HCT116 (cell line): Measurements from ENCODE around the gene ERC1. TPM values are rescaled to one million over a fixed set of nuclear protein-coding genes. Genes with fewer than 3 reads are reported as not detected.

Experiments used
- ATAC-seq: fragments of 200-7000 bp; cut with Tn5 transposase; 2 replicates; pipeline ENCODE4 v1.9.1; 2020; ENCODE audit warnings: mild to moderate bottlenecking, moderate library complexity
- BruUV-seq: library from RNA; stranded (reverse); fragments of 400-500 nt; replicated peaks from 2 replicates; lab custom pipeline; 2021; lab: Mats Ljungman, UMichigan
- CTCF ChIA-PET: fragments of 300-600 bp; sonication (Branson Sonifier 250); formaldehyde crosslinking; loops from one replicate; lab custom pipeline; 2021; ENCODE audit warnings: antibody characterized with exemption; lab: Charles Lee
- POLR2A ChIA-PET: fragments of 300-600, 350-600 bp; sonication (Branson Sonifier 250); formaldehyde crosslinking; loops from one replicate; lab custom pipeline; 2021; ENCODE audit warnings: antibody characterized with exemption; lab: Charles Lee
- RAD21 ChIA-PET, 2 experiments: fragments of 300-600 bp; sonication (Branson Sonifier 250); formaldehyde crosslinking; loops; one replicate each; lab custom pipeline; 2023; ENCODE audit warnings: low total read pairs in 2 of 2; ENCODE audit not compliant: uncharacterized antibody in 2 of 2, unreplicated experiment in 2 of 2, low non-redundant PET in 1 of 2; lab: Charles Lee
- DNase-seq: peaks from one replicate; pipeline ENCODE4 v3.0.0-alpha.2; 2010; ENCODE audit warnings: low read depth, low spot score
- H2AFZ ChIP-seq: fragments of 200-600 bp; shearing (Covaris generic), sonication (generic); 2 replicates; pipeline ENCODE4 v1.6.1; 2017; ENCODE audit warnings: low read depth, mixed run types, mixed read lengths, antibody characterized with exemption, low read length; ENCODE audit not compliant: poor library complexity, severe bottlenecking
- H3K27ac ChIP-seq: 2 replicates; pipeline ENCODE4 v1.5.1; 2012; ENCODE audit warnings: low read depth, low read length
- H3K27me3 ChIP-seq: fragments of 200-600 bp; sonication (generic); 2 replicates; pipeline ENCODE4 v1.6.1; 2016; ENCODE audit warnings: mixed run types, low read length, mixed read lengths; ENCODE audit not compliant: insufficient read depth
- H3K36me3 ChIP-seq, 2 experiments: fragments of 200-500 bp in 1 of 2; fragments of 200-600 bp in 1 of 2; sonication (Bioruptor generic) in 1 of 2; sonication (generic) in 1 of 2; 2 replicates each; pipeline versions ENCODE4 v1.5.1 to v1.6.1; 2014 to 2016; ENCODE audit warnings: low read length in 2 of 2, inconsistent platforms in 1 of 2, mixed read lengths in 1 of 2, mixed run types in 1 of 2; ENCODE audit not compliant: insufficient read depth in 2 of 2, control insufficient read depth in 1 of 2
- H3K4me1 ChIP-seq, 2 experiments: fragments of 200-600 bp in 1 of 2; sonication (generic) in 1 of 2; 2 replicates each; pipeline versions ENCODE4 v1.5.1 to v1.6.1; 2012 to 2017; ENCODE audit warnings: low read length in 2 of 2, inconsistent platforms in 1 of 2, mild to moderate bottlenecking in 1 of 2, mixed read lengths in 1 of 2, mixed run types in 1 of 2, moderate library complexity in 1 of 2; ENCODE audit not compliant: insufficient read depth in 2 of 2, control insufficient read depth in 1 of 2
- H3K4me2 ChIP-seq: fragments of 200-600 bp; sonication (generic); 2 replicates; pipeline ENCODE4 v1.6.1; 2017; ENCODE audit warnings: mixed run types, low read length, mixed read lengths
- H3K4me3 ChIP-seq, 2 experiments: fragments of 200-600 bp in 1 of 2; sonication (generic) in 1 of 2; replicated peaks in 1 of 2; 2 replicates each; pipeline ENCODE4 v1.5.1; 2011 to 2016; ENCODE audit warnings: low read length in 2 of 2, control low read depth in 1 of 2, low read depth in 1 of 2, mild to moderate bottlenecking in 1 of 2, mixed read lengths in 1 of 2, mixed run types in 1 of 2
- H3K79me2 ChIP-seq: fragments of 200-600 bp; sonication (generic); 2 replicates; pipeline ENCODE4 v1.6.1; 2017; ENCODE audit warnings: mild to moderate bottlenecking, mixed run types, low read length, moderate library complexity, mixed read lengths; ENCODE audit not compliant: insufficient read depth
- H3K9ac ChIP-seq: fragments of 200-600 bp; sonication (generic); 2 replicates; pipeline ENCODE4 v1.6.1; 2016; ENCODE audit warnings: low read length, mixed read lengths
- H3K9me2 ChIP-seq: fragments of 200-600 bp; sonication (generic), shearing (Covaris generic); 2 replicates; pipeline ENCODE4 v1.6.1; 2017; ENCODE audit warnings: mixed run types, mild to moderate bottlenecking, moderate library complexity; ENCODE audit not compliant: insufficient read depth
- H3K9me3 ChIP-seq, 2 experiments: fragments of 200-500 bp in 1 of 2; fragments of 200-600 bp in 1 of 2; sonication (Bioruptor generic) in 1 of 2; sonication (generic) in 1 of 2; 2 replicates each; pipeline ENCODE4 v1.6.1; 2014 to 2017; ENCODE audit warnings: low read length in 2 of 2, mixed read lengths in 2 of 2, inconsistent platforms in 1 of 2, low read depth in 1 of 2, mild to moderate bottlenecking in 1 of 2, mixed run types in 1 of 2, moderate library complexity in 1 of 2; ENCODE audit not compliant: control insufficient read depth in 1 of 2, insufficient read depth in 1 of 2
- H4K20me1 ChIP-seq: fragments of 200-600 bp; sonication (generic), shearing (Covaris generic); 2 replicates; pipeline ENCODE4 v1.6.1; 2017; ENCODE audit warnings: mixed run types, mild to moderate bottlenecking, moderate library complexity; ENCODE audit not compliant: insufficient read depth
- EGR1 ChIP-seq: IDR thresholded peaks from 2 replicates; pipeline ENCODE4 v1.6.1; 2012; ENCODE audit warnings: low read depth
- FOSL1 ChIP-seq: IDR thresholded peaks from 2 replicates; pipeline ENCODE4 v1.6.1; 2012; ENCODE audit warnings: low read depth
- POLR2A ChIP-seq: IDR thresholded peaks from 2 replicates; pipeline ENCODE4 v1.7.0; 2011; ENCODE audit warnings: borderline replicate concordance; ENCODE audit not compliant: insufficient read depth, insufficient read length; ENCODE audit errors: extremely low read depth
- POLR2AphosphoS5 ChIP-seq: IDR thresholded peaks from 2 replicates; pipeline ENCODE4 v1.6.1; 2011; ENCODE audit warnings: mild to moderate bottlenecking, low read depth, low read length, moderate library complexity
- RAD21 ChIP-seq: IDR thresholded peaks from 2 replicates; pipeline ENCODE4 v1.6.1; 2012; ENCODE audit warnings: low read depth, mild to moderate bottlenecking
- SIN3A ChIP-seq: IDR thresholded peaks from 2 replicates; pipeline ENCODE4 v1.6.1; 2012; ENCODE audit warnings: low read depth
- TCF7L2 ChIP-seq: IDR thresholded peaks from 2 replicates; pipeline ENCODE4 v1.7.0; 2011; ENCODE audit warnings: borderline replicate concordance, inconsistent platforms; ENCODE audit not compliant: insufficient read depth, insufficient read length; ENCODE audit errors: extremely low read depth
- YY1 ChIP-seq: IDR thresholded peaks from 2 replicates; pipeline ENCODE4 v1.6.1; 2011; ENCODE audit warnings: low read length, low read depth, moderate library complexity, mild to moderate bottlenecking; ENCODE audit not compliant: insufficient replicate concordance; ENCODE audit errors: extremely low read depth
- ZBTB33 ChIP-seq: IDR thresholded peaks from 2 replicates; pipeline ENCODE4 v1.6.1; 2011; ENCODE audit warnings: mild to moderate bottlenecking, low read length, moderate library complexity; ENCODE audit not compliant: insufficient replicate concordance; ENCODE audit errors: extremely low read depth
- intact Hi-C: fragments of 100-400 bp; cut with micrococcal nuclease; formaldehyde crosslinking; loops from 2 replicates; pipeline ENCODE4 v1.10.0; 2022
- total RNA-seq: library from RNA; stranded (reverse); gene quantifications from one replicate; pipeline ENCODE4 v1.2.1, GENCODE V29; 2021; ENCODE audit not compliant: unreplicated experiment

ERC1 gene
- total RNA-seq, 1 experiment from 2014 or later: 41.9 TPM

GRCh38 chr12:1348606-1349005, 357.6 kb downstream of the ERC1 start:
- no TSS peak for BruUV-seq
- Histone ChIP-seq H3K4me1 (no peaks in the 10 kb centered on the region; a peak in 1 of 4 replicates), H3K9me2 (no peaks in the 10 kb centered on the region), H3K4me3 (no peak overlapping the region), H3K27me3 (no peaks in the 10 kb centered on the region), H3K36me3 (no peaks in the 10 kb centered on the region), H2AFZ (no peak overlapping the region), H3K79me2 (no peaks in the 10 kb centered on the region), H3K27ac (no peak overlapping the region), H3K9me3 (no peaks in the 10 kb centered on the region), H4K20me1 (no peaks in the 10 kb centered on the region), H3K4me2 (no peak overlapping the region), H3K9ac (no peak overlapping the region)
- ChIA-PET POLR2A (no interaction called here), RAD21 (no interaction called here), CTCF (no interaction called here)
- TF ChIP-seq FOSL1 (no peak), SIN3A (no peak), POLR2A (no peak), ZBTB33 (no peak), TCF7L2 (no peak), YY1 (no peak), RAD21 (no peak), POLR2AphosphoS5 (no peak), EGR1 (no peak)
- DNase-seq (no peak), ATAC-seq (no peak)
- intact Hi-C loops: no loop called here
